H1 (cell line): ENCODE measurements around the gene CDH12. TPM values are rescaled to one million over a fixed set of nuclear protein-coding genes. Genes with fewer than 3 reads are reported as not detected.

Experiments used
- CTCF ChIA-PET: fragments of 300-600 bp; sonication (Branson Sonifier 250); formaldehyde crosslinking; loops from one replicate; lab custom pipeline; 2021; ENCODE audit not compliant: partially characterized antibody; lab: Charles Lee
- POLR2A ChIA-PET: fragments of 300-600 bp; sonication (Branson Sonifier 250); formaldehyde crosslinking; loops from one replicate; lab custom pipeline; 2021; ENCODE audit warnings: inconsistent platforms; ENCODE audit not compliant: partially characterized antibody; lab: Charles Lee
- DNase-seq, 2 experiments: peaks; one replicate each; pipeline versions ENCODE4 v3.0.0 to v3.0.0-alpha.2; 2010 to 2022; ENCODE audit warnings: low spot score in 2 of 2, low read depth in 1 of 2, mixed read lengths in 1 of 2
- FAIRE-seq: peaks from 2 replicates; lab custom pipeline; 2011; peaks lifted over from hg19 to GRCh38; lab: Jason Lieb, UNC
- H2AFZ ChIP-seq: 2 replicates; pipeline ENCODE4 v1.8.1; 2012; ENCODE audit warnings: low read length, inconsistent platforms
- H2AK5ac ChIP-seq: 2 replicates; pipeline ENCODE4 v1.6.1; 2013; ENCODE audit warnings: low read depth, low read length
- H2BK120ac ChIP-seq: replicated peaks from 2 replicates; pipeline ENCODE3; 2013; ENCODE audit warnings: low read depth, low read length, inconsistent platforms
- H2BK12ac ChIP-seq: 2 replicates; pipeline ENCODE4 v1.6.1; 2013; ENCODE audit warnings: low read depth, low read length
- H2BK15ac ChIP-seq: 2 replicates; pipeline ENCODE4 v1.6.1; 2013; ENCODE audit warnings: low read length
- H2BK20ac ChIP-seq: 2 replicates; pipeline ENCODE4 v1.6.1; 2013; ENCODE audit warnings: low read length
- H2BK5ac ChIP-seq: 2 replicates; pipeline ENCODE4 v1.6.1; 2013; ENCODE audit warnings: low read depth, low read length
- H3K14ac ChIP-seq: 2 replicates; pipeline ENCODE4 v1.6.1; 2013; ENCODE audit warnings: inconsistent platforms; ENCODE audit not compliant: insufficient read length
- H3K18ac ChIP-seq: 2 replicates; pipeline ENCODE4 v1.6.1; 2013; ENCODE audit warnings: low read length; ENCODE audit errors: extremely low read depth
- H3K23ac ChIP-seq: 2 replicates; pipeline ENCODE4 v1.6.1; 2013; ENCODE audit warnings: inconsistent platforms; ENCODE audit not compliant: insufficient read length
- H3K23me2 ChIP-seq: 2 replicates; pipeline ENCODE4 v1.6.1; 2013; ENCODE audit warnings: low read depth, low read length
- H3K27ac ChIP-seq: 2 replicates; pipeline ENCODE4 v1.6.1; 2011; ENCODE audit warnings: low read depth, low read length, inconsistent platforms
- H3K27me3 ChIP-seq, 4 experiments: replicated peaks in 1 of 4; 1 replicate in 1 of 4; 2 replicates in 3 of 4; pipeline versions ENCODE4 v1.6.1 to v1.8.1; 2011 to 2013; ENCODE audit warnings: low read length in 3 of 4, mild to moderate bottlenecking in 3 of 4, inconsistent platforms in 2 of 4, mixed read lengths in 2 of 4, moderate library complexity in 1 of 4; ENCODE audit not compliant: control insufficient read depth in 3 of 4, insufficient read depth in 3 of 4; ENCODE audit errors: extremely low read depth in 1 of 4
- H3K36me3 ChIP-seq, 4 experiments: 2 replicates each; pipeline versions ENCODE4 v1.6.1 to v1.8.1; 2011 to 2013; ENCODE audit warnings: mild to moderate bottlenecking in 4 of 4, low read length in 3 of 4, moderate library complexity in 2 of 4, control low read depth in 1 of 4, inconsistent platforms in 1 of 4; ENCODE audit not compliant: insufficient read depth in 4 of 4, control insufficient read depth in 2 of 4
- H3K4ac ChIP-seq: replicated peaks from 2 replicates; pipeline ENCODE3; 2013; ENCODE audit warnings: low read length, low read depth, mixed read lengths, inconsistent platforms; ENCODE audit not compliant: insufficient read length
- H3K4me1 ChIP-seq, 4 experiments: replicated peaks in 1 of 4; 1 replicate in 1 of 4; 2 replicates in 3 of 4; pipeline versions ENCODE4 v1.6.1 to v1.8.1; 2011 to 2013; ENCODE audit warnings: low read length in 3 of 4, inconsistent platforms in 2 of 4, mixed read lengths in 1 of 4; ENCODE audit not compliant: insufficient read depth in 4 of 4, control insufficient read depth in 3 of 4
- H3K4me2 ChIP-seq, 2 experiments: 2 replicates each; pipeline versions ENCODE4 v1.6.1 to v1.8.1; 2011 to 2013; ENCODE audit warnings: low read depth in 2 of 2, low read length in 2 of 2, control low read depth in 1 of 2, inconsistent platforms in 1 of 2, mild to moderate bottlenecking in 1 of 2; ENCODE audit not compliant: insufficient read depth in 1 of 2
- H3K4me3 ChIP-seq, 4 experiments: fragments of 200-600, 300-600 bp in 1 of 4; sonication (generic), shearing (Covaris generic), sonication (Bioruptor Twin) in 1 of 4; 2 replicates each; pipeline versions ENCODE4 v1.5.1 to v1.8.1; 2011 to 2016; ENCODE audit warnings: low read length in 4 of 4, low read depth in 3 of 4, control low read depth in 2 of 4, inconsistent platforms in 2 of 4, mild to moderate bottlenecking in 2 of 4, mixed read lengths in 1 of 4, moderate library complexity in 1 of 4; ENCODE audit not compliant: insufficient read depth in 2 of 4; ENCODE audit errors: extremely low read depth in 1 of 4
- H3K56ac ChIP-seq: replicated peaks from 2 replicates; pipeline ENCODE3; 2013; ENCODE audit warnings: low read depth, mild to moderate bottlenecking, mixed read lengths, low read length, inconsistent platforms; ENCODE audit not compliant: insufficient read length
- H3K79me1 ChIP-seq: 2 replicates; pipeline ENCODE4 v1.6.1; 2013; ENCODE audit warnings: low read depth, low read length, control low read depth
- H3K79me2 ChIP-seq, 2 experiments: 2 replicates each; pipeline versions ENCODE4 v1.6.1 to v1.8.1; 2012 to 2013; ENCODE audit warnings: low read length in 2 of 2, mild to moderate bottlenecking in 2 of 2, inconsistent platforms in 1 of 2; ENCODE audit not compliant: insufficient read depth in 2 of 2, control insufficient read depth in 1 of 2
- H3K9ac ChIP-seq, 4 experiments: replicated peaks in 1 of 4; 1 replicate in 1 of 4; 2 replicates in 3 of 4; pipeline versions ENCODE4 v1.6.1 to v1.8.1; 2011 to 2013; ENCODE audit warnings: low read depth in 3 of 4, low read length in 3 of 4, control low read depth in 2 of 4, mild to moderate bottlenecking in 2 of 4, moderate library complexity in 2 of 4, inconsistent platforms in 1 of 4; ENCODE audit errors: extremely low read depth in 1 of 4
- H3K9me3 ChIP-seq, 2 experiments: 2 replicates each; pipeline versions ENCODE4 v1.6.1 to v1.8.1; 2012 to 2013; ENCODE audit warnings: mild to moderate bottlenecking in 2 of 2, moderate library complexity in 2 of 2, control low read depth in 1 of 2, inconsistent platforms in 1 of 2, low read depth in 1 of 2, low read length in 1 of 2, mixed read lengths in 1 of 2; ENCODE audit not compliant: insufficient read depth in 2 of 2
- H4K20me1 ChIP-seq, 2 experiments: replicated peaks in 1 of 2; 2 replicates each; pipeline versions ENCODE3 to v1.8.1; 2011 to 2013; ENCODE audit warnings: inconsistent platforms in 2 of 2, low read length in 2 of 2, mild to moderate bottlenecking in 1 of 2; ENCODE audit not compliant: insufficient read depth in 2 of 2, control insufficient read depth in 1 of 2
- H4K5ac ChIP-seq: 2 replicates; pipeline ENCODE4 v1.6.1; 2013; ENCODE audit warnings: low read length, low read depth, mixed read lengths, inconsistent platforms; ENCODE audit not compliant: insufficient read length
- H4K8ac ChIP-seq: 2 replicates; pipeline ENCODE4 v1.8.0; 2013; ENCODE audit warnings: mild to moderate bottlenecking, moderate library complexity, low read length, inconsistent platforms; ENCODE audit not compliant: insufficient read depth; ENCODE audit errors: extremely low read depth
- H4K91ac ChIP-seq: replicated peaks from 2 replicates; pipeline ENCODE3; 2013; ENCODE audit warnings: low read length, mixed read lengths, inconsistent platforms; ENCODE audit not compliant: insufficient read length
- HDAC6 ChIP-seq: IDR thresholded peaks from one replicate; pipeline ENCODE4 v1.7.1; 2012; ENCODE audit warnings: low read depth, mild to moderate bottlenecking, inconsistent platforms, low read length, moderate library complexity
- MAFK ChIP-seq: IDR thresholded peaks from 2 replicates; pipeline ENCODE4 v1.6.1; 2012; ENCODE audit warnings: low read depth, mild to moderate bottlenecking, improper control_type of control experiment, low read length
- NRF1 ChIP-seq: IDR thresholded peaks from 2 replicates; pipeline ENCODE4 v1.6.1; 2011; ENCODE audit warnings: mild to moderate bottlenecking, low read depth, low read length, improper control_type of control experiment
- PHF8 ChIP-seq: fragments of 200-600 bp; sonication (generic); conservative IDR thresholded peaks from 2 replicates; pipeline ENCODE4 v1.7.1; 2012; ENCODE audit warnings: low read depth, mild to moderate bottlenecking, inconsistent platforms, low read length, moderate library complexity
- POLR2AphosphoS5 ChIP-seq: IDR thresholded peaks from 2 replicates; pipeline ENCODE4 v1.6.1; 2011; ENCODE audit warnings: low read depth, low read length
- RAD21 ChIP-seq, 2 experiments: IDR thresholded peaks in 1 of 2; conservative IDR thresholded peaks in 1 of 2; 2 replicates each; pipeline ENCODE4 v1.6.1; 2011; ENCODE audit warnings: low read depth in 2 of 2, low read length in 2 of 2, improper control_type of control experiment in 1 of 2, inconsistent platforms in 1 of 2, mild to moderate bottlenecking in 1 of 2, moderate library complexity in 1 of 2
- SP2 ChIP-seq: IDR thresholded peaks from 2 replicates; pipeline ENCODE4 v1.6.1; 2012; ENCODE audit warnings: mild to moderate bottlenecking, low read length, inconsistent platforms
- USF2 ChIP-seq: IDR thresholded peaks from 2 replicates; pipeline ENCODE4 v1.6.1; 2011; ENCODE audit warnings: low read length, improper control_type of control experiment
- WGBS, 2 experiments: shearing (Covaris generic) in 1 of 2; methylation state at CpG; one replicate each; pipeline versions ENCODE4 v1.1.6 to v1.1.7; 2013 to 2015; ENCODE audit warnings: low lambda C conversion rate in 2 of 2, mixed read lengths in 2 of 2, inconsistent platforms in 1 of 2, low coverage in 1 of 2, missing lambda C conversion rate in 1 of 2; ENCODE audit not compliant: insufficient replicate concordance in 2 of 2, insufficient coverage in 1 of 2, insufficient read length in 1 of 2; ENCODE audit errors: extremely low coverage in 1 of 2, missing lambda C conversion rate in 1 of 2; 5-methylcytosine and 5-hydroxymethylcytosine counted together
- polyA plus RNA-seq, 7 experiments: library from polyadenylated mRNA; depleted of rRNA in 3 of 7; stranded (reverse) in 5 of 7; unstranded in 2 of 7; fragments of >200 nt in 5 of 7; fragments of 200-250 nt in 2 of 7; gene quantifications; 1 replicate in 5 of 7; 2 replicates in 1 of 7; 4 replicates in 1 of 7; pipeline versions ENCODE4 v1.2.1 to v1.2.3, GENCODE V29; 2011 to 2013; ENCODE audit warnings: missing spikeins in 2 of 7, mixed read lengths in 2 of 7
- total RNA-seq: library from RNA; stranded (reverse); fragmentation: NEBNext Ultra II Directional; extraction: Animal tissue kit (Norgen Biotek cat#: 25700); gene quantifications from 2 replicates; pipeline ENCODE4 v1.2.1, GENCODE V29; 2021

CDH12 gene
- total and polyA plus RNA-seq, 2 of the 8 experiments (the other 6 are each of a cell fraction or from before 2014, with no cell fraction given) = 0.03 TPM; not detected in 1

GRCh38 chr5:22500556-22500955 is 352.6 kb downstream of the CDH12 start:
- WGBS, 2 experiments = 82% methylated on average over 1 of the region's 1 CpG; no CpG with 5 or more reads in 1 of the 2 experiments
- no peak overlapping the region for H2AK5ac ChIP-seq

More at GRCh38 chr5:22500556-22500955, 352.6 kb downstream of the CDH12 start:
- no peak overlapping the region for H2BK5ac ChIP-seq
- no peak overlapping the region for H2BK15ac ChIP-seq
- H3K23ac ChIP-seq = no peak overlapping the region
- TF ChIP-seq PHF8 = no peak
- TF ChIP-seq RAD21 (IDR thresholded peaks at IDR 0.05 in 1 of 2, conservative IDR thresholded peaks at IDR 0.05 in 1 of 2; ENCODE audit: low read depth in 2 of 2, low read length in 2 of 2) = no peak
- TF ChIP-seq USF2 = no peak
- TF ChIP-seq MAFK = no peak
- TF ChIP-seq NRF1 = no peak
- TF ChIP-seq SP2 = no peak
- TF ChIP-seq HDAC6 = no peak
- no peak for TF ChIP-seq POLR2AphosphoS5
- H3K14ac ChIP-seq = no peak overlapping the region
- no peaks in the 10 kb centered on the region for H4K20me1 ChIP-seq
- H2BK120ac ChIP-seq = no peak overlapping the region
- H4K8ac ChIP-seq = no peak overlapping the region
- no peaks in the 10 kb centered on the region for H3K79me2 ChIP-seq
- no peaks in the 10 kb centered on the region for H3K27me3 ChIP-seq
- no peak overlapping the region for H2BK12ac ChIP-seq
- H3K36me3 ChIP-seq = peaks cover 0 to 2% (median 0%) of the 10 kb centered on the region in 4 experiments; a peak in 2 of 8 replicates
- H4K91ac ChIP-seq = no peak overlapping the region
- no peak for FAIRE-seq
- no peak overlapping the region for H3K4me3 ChIP-seq
- peaks cover 4 to 6% of the 10 kb centered on the region in 2 experiments; a peak in 2 of 4 replicates for H3K9me3 ChIP-seq
- no peaks in the 10 kb centered on the region for H3K4me1 ChIP-seq
- H2AFZ ChIP-seq = no peak overlapping the region
- H3K4me2 ChIP-seq = no peak overlapping the region
- no peaks in the 10 kb centered on the region for H3K79me1 ChIP-seq
- H3K27ac ChIP-seq = no peak overlapping the region
- ChIA-PET POLR2A (no interaction called here), CTCF (no interaction called here)
- no peak overlapping the region for H3K4ac ChIP-seq
- H4K5ac ChIP-seq = no peak overlapping the region
- no peaks in the 10 kb centered on the region; the same call in 1 of the 2 replicates for H3K23me2 ChIP-seq
- no peak overlapping the region for H2BK20ac ChIP-seq
- H3K9ac ChIP-seq = no peak overlapping the region
- H3K18ac ChIP-seq = no peak overlapping the region
- DNase-seq = no peak
- H3K56ac ChIP-seq = no peak overlapping the region
